ENCODE data around the gene PPP2R2B. TPM values are rescaled to one million over a fixed set of nuclear protein-coding genes. Genes with fewer than 3 reads are reported as not detected.

Gene PPP2R2B
- polyA plus RNA-seq, 1 donor, result 1.2 TPM

- DNase-seq, result no peak
Measured at GRCh38 chr5:146821732-146822131, 56.8 kb downstream of the PPP2R2B start.

- DNase-seq, result no peak
Measured at GRCh38 chr5:146820987-146821386, 57.6 kb downstream of the PPP2R2B start.

GRCh38 chr5:146818822-146819221 is 59.7 kb downstream of the PPP2R2B start:
- DNase-seq, result no peak

- DNase-seq, result no peak
Measured at GRCh38 chr5:146817973-146818372, 60.6 kb downstream of the PPP2R2B start.

DNA sequence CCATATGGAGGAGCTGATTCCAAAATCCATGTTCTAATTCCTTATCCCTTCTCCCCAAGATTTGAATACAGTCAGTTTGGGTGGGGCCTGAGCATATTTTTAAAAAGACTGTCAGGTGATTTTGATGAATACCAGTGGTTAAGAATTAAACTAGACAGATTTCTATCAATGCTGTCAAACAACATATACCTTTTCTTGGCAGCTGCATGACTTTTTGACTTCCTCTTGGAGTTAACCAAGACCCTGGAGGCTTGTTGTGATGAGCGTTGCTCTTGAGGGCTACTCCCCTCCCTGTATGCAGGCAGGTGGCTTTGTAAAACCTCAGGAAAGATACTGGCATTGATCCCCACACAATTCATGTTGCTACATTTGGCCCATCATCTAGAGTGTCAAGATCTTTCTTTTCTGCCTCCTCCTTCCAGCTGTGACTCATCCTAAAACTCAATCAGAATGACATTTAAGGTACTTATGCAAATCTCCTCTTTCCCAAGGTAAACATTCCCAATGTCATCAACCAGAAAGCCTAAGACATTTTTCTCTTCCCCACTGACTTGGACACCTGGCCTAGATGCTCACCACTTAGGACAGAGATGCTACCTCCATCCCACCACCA is 61.7 kb downstream of the PPP2R2B start:
- no peak for DNase-seq

GRCh38 chr5:146815411-146815810 is 63.1 kb downstream of the PPP2R2B start:
- DNase-seq, result no peak

DNA sequence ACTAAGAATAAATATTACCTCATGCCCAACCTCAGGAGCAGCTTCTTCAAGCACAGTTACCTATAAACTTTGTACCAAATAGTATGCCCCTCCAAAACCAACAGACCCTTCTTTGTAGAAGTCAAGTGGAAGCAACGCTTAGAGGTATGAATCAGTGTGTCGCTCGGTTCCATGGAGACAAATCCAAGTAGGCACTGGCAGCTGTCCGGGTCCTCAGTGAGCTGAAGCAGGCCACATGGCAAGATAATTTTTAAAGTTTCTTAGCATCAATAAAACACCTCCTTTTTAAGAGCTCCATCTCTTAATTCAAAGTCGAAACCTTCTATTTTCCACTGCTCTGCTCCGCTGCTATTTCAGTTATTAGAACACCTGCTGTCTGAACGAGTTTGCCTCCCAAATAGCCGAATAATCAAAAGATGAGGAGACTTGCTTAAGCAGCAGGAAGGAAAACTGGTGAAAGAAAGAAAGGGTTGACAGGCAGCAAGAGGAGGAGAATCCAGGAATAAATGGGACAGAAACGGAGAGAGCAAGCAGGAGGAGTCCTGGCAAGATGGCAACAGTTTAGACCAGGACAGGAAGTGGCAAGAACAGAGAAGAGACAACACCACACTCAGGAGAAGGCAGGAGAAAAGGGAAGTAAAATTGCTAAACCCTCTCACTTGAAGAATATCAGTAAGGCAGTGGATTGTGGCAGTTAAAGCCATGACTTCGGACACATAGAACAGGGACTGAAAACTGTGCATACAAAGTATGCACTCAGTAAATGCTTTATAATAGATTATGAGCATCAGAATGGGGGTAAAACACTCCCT is 65.0 kb downstream of the PPP2R2B start:
- DNase-seq, result no peak

DNA sequence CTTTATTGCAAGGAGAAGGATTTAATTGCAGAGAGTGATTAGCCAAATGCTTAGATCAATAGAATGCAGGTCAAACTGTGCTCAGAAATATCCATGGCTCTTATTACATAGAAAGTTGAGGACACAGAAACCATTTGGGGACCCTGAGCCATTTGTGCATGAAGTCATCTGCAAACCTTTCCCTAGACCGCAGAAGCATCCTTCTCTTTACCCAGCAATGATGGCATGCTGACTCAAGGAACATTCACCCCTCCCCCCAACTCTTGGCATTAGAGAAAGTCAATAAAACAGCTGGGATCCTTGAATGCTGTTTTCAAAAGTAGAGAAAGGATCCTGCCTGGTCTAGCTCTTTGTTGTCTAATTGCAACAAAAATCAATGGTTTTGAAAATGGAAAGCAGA is 73.5 kb downstream of the PPP2R2B start:
- DNase-seq, result no peak

- DNase-seq, result no peak
Measured at GRCh38 chr5:146802945-146803522, 75.5 kb downstream of the PPP2R2B start.

- DNase-seq, result no peak
Measured at GRCh38 chr5:146799671-146800070, 78.9 kb downstream of the PPP2R2B start.

DNA sequence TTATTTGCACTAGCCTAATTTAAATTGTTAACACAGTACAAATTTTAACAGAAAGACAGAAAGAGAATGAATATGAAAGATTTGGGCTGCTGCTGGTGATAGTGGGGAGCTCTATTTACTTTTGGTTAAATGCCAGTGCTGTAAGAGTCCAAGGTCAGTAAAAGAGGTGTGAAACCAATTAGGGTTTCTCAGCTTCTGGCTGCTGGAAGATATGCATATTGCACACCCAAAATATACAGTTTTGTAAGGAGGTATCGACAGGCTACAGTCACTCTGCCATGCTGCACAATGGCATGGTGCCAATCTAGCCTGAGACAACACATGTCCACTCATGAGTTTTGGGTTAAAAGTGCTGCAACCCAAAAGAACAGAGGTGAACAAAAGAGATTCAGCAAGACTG is 79.3 kb downstream of the PPP2R2B start:
- no peak for DNase-seq

DNA sequence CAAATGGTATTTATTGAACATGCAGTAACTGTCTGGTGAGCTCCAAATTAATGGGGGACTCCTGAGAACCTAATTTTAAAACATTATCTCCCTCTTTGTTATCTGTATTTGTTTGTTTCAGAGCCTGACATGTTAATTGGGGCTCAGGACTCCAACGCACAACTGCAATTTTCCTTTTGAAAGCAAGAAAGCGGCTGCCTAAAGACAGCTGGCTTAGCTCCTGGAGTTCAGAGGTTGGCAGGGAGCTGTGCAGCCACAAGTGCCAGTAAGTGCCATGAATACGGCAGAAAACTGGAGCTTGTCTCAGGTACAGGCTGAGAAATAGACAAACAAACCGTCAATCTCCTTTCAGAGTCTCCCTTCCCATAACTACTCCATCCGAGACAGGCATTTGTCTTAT is 80.9 kb downstream of the PPP2R2B start:
- no peak for DNase-seq

GRCh38 chr5:146796911-146797310 is 81.6 kb downstream of the PPP2R2B start:
- no peak for DNase-seq

GRCh38 chr5:146796144-146796543 is 82.4 kb downstream of the PPP2R2B start:
- DNase-seq, result no peak

GRCh38 chr5:146794326-146795029 is 84.1 kb downstream of the PPP2R2B start:
- DNase-seq, result no peak

DNA sequence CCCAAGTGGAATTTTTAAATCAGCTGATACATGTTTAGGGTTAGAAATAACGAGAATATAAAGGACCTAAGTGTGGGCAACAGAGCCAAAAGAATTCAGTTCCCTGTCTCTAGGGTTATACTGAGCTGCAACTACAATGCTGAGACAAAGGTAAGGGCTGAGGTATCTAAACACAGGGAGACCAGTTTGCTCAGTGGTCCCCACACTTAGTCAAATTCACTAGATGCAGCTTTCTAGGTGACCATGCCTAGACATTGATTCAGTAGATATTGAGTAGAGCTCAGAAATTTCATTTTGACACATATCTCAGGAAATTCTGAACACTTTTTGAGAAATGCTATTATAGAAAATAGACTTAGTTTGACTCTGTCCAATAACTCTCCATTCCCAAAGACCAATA is 84.8 kb downstream of the PPP2R2B start:
- no peak for DNase-seq

DNA sequence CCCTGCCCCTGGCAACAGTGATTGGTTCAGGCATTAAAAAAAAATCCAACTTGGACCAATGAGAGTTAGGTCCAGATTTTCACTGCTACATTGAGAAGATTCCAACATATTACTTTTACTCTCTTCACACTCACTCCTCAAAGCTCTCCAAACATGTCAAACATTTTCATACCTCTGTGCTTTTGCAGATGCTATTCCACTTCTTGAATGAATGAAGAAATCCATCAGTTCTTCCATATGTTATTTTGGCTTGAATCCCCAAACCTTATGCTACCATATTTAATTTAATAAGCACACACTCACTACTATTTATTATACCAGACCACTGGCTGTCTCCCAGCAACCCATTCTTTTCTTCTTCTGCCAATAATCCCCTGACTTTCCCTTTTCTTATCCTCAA is 87.1 kb downstream of the PPP2R2B start:
- DNase-seq, result no peak

DNA sequence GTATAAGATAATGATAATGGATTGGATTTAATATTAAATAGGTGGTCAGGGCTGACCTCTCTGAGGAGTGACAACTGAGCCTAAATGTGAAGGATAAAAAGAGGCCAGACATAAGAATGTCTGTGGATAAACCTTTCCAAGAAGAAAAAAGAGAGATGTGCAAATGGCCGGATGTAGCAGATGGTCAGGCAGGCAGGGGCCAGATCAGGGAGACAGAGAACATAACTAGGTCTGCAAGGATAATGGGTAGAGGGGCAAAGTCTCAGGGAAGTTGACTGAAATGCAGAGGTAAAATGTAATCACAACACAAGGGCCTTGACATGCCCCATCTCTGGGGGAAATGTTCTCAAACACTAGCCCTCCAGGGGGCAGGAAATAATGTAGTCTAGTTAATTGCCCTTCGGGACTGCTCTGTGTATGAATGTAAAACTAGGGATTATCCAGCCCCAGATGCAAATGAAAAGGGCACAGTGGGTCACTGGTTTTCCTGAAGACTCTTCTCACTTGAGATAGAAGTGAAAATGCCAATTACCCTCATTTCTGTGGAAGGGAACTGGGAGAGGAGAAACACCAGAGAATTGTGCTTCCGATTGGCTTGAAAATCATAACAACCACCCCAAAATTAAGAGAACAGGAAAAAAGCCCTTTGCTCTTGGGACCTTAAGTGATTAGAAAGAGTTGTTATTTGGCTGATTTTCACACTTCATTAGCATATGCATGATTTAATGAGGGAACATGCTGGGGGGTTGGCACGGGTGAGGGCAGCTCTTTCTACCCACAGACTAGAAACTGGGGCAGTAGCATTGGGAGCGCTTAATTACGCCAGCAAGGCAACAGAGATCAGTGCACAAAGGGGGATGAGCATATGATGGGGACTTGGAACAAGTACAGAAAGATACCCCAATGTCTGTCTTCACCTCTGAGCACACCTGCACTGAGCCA is 88.6 kb downstream of the PPP2R2B start:
- no peak for DNase-seq

DNA sequence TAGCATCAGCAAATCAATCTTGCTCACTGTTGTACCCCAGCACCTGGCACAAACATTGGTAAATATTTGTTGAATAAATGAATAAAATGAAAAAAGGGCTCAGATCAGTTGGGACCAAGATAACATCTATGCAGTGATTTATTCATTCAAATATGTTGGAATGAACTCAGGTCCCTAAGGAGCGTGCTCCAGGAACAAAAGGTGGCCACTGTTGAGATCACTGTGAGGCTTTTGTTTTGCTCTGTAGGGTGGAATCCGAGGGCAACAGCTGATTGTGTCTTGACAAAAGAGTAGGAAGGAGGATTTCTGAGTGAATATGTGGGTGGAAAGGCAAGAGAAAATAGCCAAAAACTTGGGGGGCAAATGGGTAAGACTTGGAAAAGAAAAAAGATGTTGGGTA is 89.7 kb downstream of the PPP2R2B start:
- DNase-seq, result no peak

GRCh38 chr5:146785065-146785464 is 93.5 kb downstream of the PPP2R2B start:
- no peak for DNase-seq

DNA sequence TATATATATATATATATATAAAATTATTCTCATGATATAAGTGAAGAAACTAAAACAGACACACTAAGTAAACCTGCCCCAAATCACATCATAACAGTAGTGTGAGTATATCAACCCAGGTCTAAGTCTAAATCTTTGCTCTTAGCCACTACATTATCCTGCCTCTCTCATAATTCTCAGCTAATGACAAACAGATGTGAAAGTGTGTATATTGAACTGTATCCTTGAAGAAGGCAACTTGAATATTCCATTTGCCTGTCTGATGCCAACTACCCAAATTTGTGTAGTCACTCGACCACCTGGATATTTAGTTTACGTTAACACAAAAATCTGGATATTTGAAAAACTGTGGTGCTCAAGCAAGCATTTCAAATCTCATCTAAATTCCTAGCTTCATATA is 97.4 kb downstream of the PPP2R2B start:
- no peak for DNase-seq

DNA sequence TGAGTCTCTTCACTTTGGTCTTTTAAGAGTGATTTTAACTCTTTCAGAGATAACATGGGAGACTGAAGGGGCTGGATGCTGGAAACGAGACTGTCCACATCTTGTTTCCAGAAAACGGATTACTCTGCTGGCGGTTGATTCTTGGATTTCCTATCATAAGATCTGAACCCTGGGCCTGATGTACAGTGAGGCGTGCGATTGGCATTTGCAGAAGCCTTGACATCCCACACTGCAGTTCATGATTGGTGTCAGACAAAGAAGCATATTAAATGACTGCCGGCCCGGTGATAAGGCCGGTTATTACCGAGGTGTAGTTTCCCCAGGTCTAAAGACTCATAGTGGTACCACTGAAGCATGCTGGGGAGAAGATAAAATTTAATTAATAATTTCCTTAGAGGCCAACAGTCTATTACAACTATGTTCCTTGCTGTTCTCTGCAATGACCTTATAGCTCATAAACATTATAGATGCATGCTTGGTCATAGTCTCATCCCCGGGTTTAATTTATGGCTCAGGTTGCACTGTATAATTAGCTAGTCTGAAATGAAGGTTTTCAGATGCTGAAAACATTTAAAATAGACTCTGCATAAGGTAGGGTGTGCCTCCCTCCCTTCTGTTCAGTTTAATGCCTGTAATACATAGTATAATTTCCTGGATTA is 99.2 kb downstream of the PPP2R2B start:
- DNase-seq, result no peak

Measured in hindlimb muscle (tissue), 1 donor.